GM19467 (cell line): ENCODE results near the gene LAMP5.

ENCODE experiments used
- ATAC-seq: cut with Tn5 transposase; IDR thresholded peaks from one replicate; pipeline ENCODE4 v1.9.1; 2021; ENCODE audit warnings: mild to moderate bottlenecking, moderate library complexity; ENCODE audit not compliant: unreplicated experiment

LAMP5 gene

GRCh38 chr20:9499126-9499899 is 15.1 kb upstream of the LAMP5 start:
- no peak for ATAC-seq

DNA sequence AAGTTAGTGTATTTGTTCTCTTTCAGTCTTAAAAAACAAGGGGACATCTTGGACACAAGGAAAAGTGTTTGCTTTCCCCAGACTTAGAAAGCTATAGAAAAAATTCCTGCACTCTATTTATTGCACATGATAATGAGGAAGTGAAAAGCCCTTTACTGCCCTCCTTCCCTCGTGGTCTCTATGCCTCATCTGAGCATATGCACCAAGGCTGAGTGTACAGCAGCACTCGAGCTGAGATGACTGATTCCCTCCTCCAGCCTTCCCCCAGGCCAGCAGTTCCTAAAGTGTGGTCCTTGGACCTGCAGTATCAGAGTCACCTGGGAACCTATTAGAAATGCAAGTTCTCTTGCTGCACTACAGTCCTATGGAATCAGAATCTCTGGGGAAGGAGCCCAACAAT is 14.3 kb upstream of the LAMP5 start:
- no peak for ATAC-seq

DNA sequence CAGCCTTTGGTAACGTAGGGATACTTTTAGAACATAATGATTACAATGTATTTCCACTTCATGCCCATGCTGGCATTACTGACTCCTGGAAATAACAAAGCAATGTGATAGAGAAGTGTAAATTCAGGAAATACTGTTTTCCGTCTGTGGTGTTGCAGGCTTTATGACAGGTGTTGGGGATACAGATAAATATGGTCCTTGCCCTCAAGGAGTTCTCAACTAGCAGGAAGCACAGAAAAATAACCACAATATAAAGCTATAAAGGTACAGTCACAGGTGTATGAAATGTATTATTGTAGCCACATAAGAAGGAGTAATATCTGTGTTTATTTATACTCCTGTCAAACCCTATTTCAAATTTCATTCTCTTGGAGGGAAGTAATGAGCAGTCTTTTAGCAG is 12.9 kb upstream of the LAMP5 start:
- no peak for ATAC-seq

- no peak for ATAC-seq
These were observed 10.7 kb upstream of the LAMP5 start for GRCh38 chr20:9503526-9504245.

DNA sequence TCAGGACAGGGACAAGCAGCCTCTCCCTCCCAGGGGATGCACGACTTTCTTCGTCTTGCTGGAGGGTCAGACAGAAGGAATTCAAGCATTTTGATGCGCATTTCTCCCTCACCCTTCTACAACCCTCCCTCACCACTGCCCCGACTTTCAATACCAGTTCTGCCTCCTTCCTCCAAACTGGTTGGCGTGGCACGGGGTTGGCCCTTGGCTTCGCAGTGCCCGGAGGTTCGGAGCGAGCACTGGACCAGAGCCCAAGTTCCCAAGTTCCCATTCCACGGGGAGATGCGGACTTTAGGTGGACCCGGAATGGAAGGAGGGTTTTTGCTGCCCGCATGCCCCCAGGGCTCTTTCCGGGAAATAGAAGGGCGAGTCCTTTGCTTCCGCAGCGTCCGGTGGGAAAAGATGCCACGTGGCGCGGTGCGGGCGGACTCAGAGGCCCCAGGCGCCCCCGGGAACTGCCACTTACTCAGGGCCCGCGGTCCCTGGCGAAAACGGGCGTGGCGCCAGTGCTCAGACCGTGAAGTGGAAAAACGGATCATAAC is 8.0 kb upstream of the LAMP5 start:
- no peak for ATAC-seq

DNA sequence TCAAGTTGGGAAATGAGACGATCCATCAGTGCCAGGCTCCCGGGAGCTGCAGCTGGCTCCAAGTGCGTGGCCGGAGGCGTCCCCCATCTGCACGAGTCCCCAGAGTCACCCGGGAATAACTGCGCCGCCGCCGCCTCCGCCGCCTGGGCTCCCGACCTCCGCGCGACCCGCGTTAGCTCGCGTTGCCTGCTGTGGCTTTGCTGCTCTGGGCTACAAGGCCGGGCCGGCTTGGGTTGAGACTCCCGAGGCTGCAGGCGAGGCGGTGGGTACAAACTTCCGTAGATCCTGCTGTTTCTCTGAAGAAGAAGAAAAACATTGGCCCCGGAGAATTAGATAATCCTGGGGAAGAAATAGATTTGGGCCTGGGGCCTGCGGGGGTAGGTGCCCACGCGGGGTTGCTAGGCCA is 7.4 kb upstream of the LAMP5 start:
- ATAC-seq = no peak

- no peak for ATAC-seq
These were observed 6.7 kb upstream of the LAMP5 start for GRCh38 chr20:9507544-9508239.

DNA sequence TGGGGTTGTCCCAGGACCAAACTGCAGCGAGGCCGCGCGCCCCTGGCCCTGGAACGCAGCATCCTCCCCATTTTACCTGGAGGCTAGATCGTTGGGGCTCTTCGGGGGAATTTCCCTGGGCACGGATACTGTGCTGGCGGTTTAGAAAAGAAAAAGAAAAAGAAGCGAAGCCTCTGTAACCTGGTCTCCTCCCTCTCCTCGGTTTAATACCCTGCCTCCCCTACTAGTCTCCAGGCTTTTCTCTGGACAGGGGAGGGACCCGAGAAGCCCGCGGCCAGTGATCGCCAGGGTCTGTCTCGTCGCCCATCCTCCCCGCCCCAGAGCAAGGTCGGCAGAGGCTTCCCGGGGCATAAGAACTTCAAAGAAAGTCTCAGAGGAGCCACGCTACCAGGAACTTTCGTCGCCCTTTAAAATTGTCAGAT is 6.1 kb upstream of the LAMP5 start:
- ATAC-seq = no peak

DNA sequence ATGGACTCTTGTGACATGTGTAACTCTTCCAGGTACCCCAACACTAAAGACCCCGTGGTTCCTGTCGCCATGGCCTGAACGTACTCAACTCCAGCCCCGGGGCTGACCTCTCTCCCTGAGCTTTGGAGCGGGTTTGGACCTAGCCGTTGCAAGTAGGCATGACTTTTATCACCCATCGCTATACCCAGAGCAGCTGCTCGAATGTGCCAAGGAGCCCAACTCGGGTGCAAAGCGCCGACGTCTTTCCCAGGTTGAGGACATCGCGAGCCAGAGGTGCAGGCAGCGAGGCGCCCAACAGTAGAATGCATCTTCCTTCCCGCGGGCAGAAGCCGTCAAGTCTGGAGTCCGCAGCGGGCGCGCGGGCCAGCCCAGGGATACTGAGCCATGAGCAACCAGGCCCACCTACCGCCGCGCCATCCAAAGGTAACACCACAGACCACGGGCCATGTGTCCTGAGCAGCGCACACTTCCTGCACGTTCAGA is 5.7 kb upstream of the LAMP5 start:
- ATAC-seq = no peak

DNA sequence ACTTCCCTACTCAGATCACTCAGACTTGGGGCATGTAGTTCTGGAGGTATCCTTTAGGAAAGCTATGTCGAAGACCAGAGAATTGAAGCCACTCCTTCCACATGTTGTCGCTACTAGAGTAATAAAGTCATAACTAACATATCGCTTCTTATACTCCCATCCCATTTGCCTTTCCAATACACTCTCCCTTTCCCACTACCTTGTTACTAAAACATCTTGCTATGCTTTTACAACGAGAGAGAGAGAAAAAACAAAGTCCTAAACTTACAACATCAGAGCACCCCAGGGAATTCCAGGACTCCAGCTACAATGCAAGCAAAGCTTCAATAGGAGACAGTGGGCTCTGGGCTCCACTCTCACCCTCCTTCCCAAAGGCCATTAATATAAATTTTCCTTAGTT is 5.1 kb upstream of the LAMP5 start:
- ATAC-seq = no peak

DNA sequence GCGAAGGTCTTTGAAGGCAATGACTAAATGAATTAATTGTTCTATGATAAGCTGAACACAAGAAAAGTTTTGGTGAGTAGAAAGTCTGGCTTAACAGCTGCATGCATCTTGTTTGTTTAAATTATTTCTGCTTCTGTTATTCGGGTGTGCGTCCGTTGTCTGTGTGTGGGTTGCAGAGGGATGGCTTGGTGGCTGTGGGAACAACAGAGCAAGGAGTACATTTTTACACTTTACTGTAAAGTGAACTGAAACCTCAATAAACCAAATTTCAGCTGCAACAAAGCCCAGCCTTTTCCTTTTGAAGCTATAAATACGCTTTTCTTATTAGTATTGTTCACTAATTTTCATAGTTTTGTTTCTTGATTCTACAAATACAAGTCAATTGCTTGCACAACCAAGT is 3.5 kb upstream of the LAMP5 start:
- ATAC-seq = no peak

- ATAC-seq = no peak
These were observed 324 bp upstream of the LAMP5 start for GRCh38 chr20:9514072-9514460.

- no peak for ATAC-seq
These were observed 810 bp downstream of the LAMP5 start for GRCh38 chr20:9515214-9515585.

DNA sequence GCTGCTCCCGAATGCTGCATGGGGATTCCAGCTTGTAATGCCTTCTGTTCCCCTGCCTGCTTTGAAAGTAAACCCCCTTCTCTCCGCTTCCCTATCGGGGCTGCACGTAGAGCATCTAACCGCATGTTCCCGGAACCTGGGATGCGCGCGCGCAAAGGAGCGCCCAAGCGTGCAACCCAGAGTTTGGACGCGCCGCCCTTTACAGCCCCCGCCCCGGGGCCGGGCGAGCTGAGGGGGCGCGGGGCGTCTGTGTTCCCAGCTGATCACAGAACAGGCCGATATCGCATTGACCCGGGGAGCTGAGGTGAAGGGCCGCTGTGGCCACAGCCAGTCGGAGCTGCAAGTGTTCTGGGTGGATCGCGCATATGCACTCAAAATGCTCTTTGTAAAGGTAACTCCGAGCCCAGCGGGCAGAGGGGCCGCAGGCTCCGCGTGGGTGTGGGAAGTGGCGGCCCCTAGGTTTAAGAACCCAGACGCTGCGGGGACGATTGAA is 1.4 kb downstream of the LAMP5 start:
- ATAC-seq = no peak

GRCh38 chr20:9516234-9516871 is 2.0 kb downstream of the LAMP5 start:
- no peak for ATAC-seq

GRCh38 chr20:9517297-9518162 is 3.1 kb downstream of the LAMP5 start:
- no peak for ATAC-seq

- no peak for ATAC-seq
These were observed 4.3 kb downstream of the LAMP5 start for GRCh38 chr20:9518576-9519175.

DNA sequence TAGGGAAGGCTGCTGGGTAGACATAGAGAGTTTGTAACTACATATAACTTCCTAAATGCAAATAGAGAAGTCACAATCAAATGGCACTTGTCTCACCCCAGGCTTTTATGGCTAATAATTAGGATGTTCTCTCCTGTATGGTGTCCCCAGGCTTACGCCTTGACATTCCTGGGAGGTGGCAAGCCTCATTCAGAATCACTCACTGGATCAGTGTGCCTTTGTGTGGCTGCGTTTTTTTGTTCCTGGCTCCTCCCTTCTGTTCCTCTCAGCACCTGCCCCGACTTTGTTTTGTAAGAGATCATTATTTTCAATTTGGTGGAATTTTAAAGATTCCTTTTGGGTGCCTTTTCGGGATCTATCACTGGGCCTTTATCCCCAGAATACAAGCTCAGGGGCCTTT is 5.7 kb downstream of the LAMP5 start:
- ATAC-seq = no peak

- no peak for ATAC-seq
These were observed 9.2 kb downstream of the LAMP5 start for GRCh38 chr20:9523636-9524035.

DNA sequence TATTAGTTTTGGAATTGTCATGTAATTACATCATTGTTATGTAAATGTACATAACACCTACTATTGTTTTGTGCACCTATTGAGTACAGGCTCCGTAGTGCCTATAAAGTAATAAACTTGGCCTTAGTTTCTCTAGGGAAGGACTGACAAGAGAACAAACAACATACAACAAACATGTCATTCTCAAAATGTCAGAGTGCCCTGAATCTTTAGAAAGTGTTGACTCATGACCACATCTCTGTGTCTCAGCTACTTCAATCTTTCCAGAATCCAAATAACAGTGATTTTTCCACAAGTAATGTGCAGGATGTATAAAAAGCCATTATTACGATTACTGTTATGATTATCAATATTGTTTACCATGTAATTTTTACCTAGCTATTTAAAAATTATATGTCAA is 17.2 kb downstream of the LAMP5 start:
- ATAC-seq = no peak
